Gastrocnemius medialis (tissue), 4 donors: ENCODE data around the gene CLSTN1.

Experiments used
- CTCF ChIP-seq, 5 experiments: fragments of 450-650 bp in 3 of 5; fragments of 200-600 bp in 2 of 5; sonication (generic) in 2 of 5; IDR thresholded peaks in 4 of 5; conservative IDR thresholded peaks in 1 of 5; 1 replicate in 4 of 5; 2 replicates in 1 of 5; pipeline ENCODE4 v1.5.1; 2016 to 2019; ENCODE audit warnings: antibody characterized with exemption in 5 of 5, mild to moderate bottlenecking in 3 of 5, moderate library complexity in 3 of 5
- POLR2A ChIP-seq, 2 donors: fragments of 450-650 bp; IDR thresholded peaks; one replicate each; pipeline ENCODE4 v1.6.1; 2017; ENCODE audit warnings: antibody characterized with exemption in 2 of 2, mild to moderate bottlenecking in 2 of 2, moderate library complexity in 2 of 2

DNA sequence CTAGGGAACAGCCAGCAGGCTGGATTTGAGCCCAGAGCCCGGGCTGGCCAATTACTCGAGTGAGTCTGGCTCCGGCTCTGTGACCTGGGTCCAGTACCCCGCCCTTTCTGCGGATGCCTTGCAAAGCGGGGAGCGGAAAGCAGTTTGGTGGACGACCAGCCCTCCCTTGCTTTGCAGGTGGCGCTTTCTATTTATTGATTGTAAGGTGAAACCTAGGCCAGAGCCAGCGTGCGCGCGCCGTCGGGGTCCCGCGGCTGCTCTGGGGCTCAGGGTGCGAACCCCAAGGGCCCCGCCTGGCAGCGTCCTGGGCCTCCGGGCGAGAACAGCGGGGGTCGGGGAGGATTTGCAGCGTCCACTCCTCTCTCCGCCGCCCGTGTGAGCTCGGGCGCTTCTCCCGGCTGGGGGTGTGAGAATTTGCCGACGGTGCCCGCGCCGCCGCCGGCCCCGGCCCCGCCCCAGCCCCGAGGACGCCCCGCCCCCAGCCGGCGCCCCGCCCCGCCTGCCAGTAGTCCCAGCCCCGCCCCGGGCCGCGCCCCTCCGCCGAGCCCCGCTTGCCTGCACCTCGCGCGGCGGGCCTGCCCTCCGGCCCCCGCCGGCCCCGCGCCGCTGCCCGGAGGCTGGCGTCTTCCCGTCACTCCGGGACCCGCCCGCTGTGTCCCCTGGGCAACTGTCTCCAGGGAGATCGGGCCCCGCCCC lies 134.6 kb downstream of the CLSTN1 start:
- TF ChIP-seq CTCF (IDR thresholded peaks at IDR 0.05 in 4 of 5, conservative IDR thresholded peaks at IDR 0.05 in 1 of 5) (no peak), POLR2A (IDR thresholded peaks at IDR 0.05) (no peak)
